HEK293 (cell line): ENCODE data around the gene OTUB2.

Experiments used
- CTCF ChIA-PET: fragments of 350-600 bp; formaldehyde crosslinking; extraction: SDS; loops from one replicate; lab custom pipeline; 2021; ENCODE audit warnings: antibody characterized with exemption; lab: Yijun Ruan, JAX
- POLR2A ChIA-PET: fragments of 300-600 bp; formaldehyde crosslinking; extraction: SDS; loops from one replicate; lab custom pipeline; 2020; ENCODE audit warnings: antibody characterized with exemption, inconsistent platforms; lab: Yijun Ruan, JAX
- H3K27ac ChIP-seq: fragments of 200-500 bp; sonication (Bioruptor generic); 2 replicates; pipeline ENCODE4 v1.5.1; 2014; ENCODE audit warnings: low read depth, low read length, control low read depth, inconsistent platforms; ENCODE audit errors: extremely low read depth
- H3K36me3 ChIP-seq, 2 experiments: fragments of 200-500 bp in 1 of 2; sonication (Bioruptor generic) in 1 of 2; 1 replicate in 1 of 2; 2 replicates in 1 of 2; pipeline ENCODE4 v1.5.1; 2014 to 2017; ENCODE audit warnings: inconsistent platforms in 2 of 2, low read length in 2 of 2; ENCODE audit not compliant: control insufficient read depth in 2 of 2, insufficient read depth in 1 of 2
- H3K4me1 ChIP-seq: fragments of 200-500 bp; sonication (Bioruptor generic); 2 replicates; pipeline ENCODE4 v1.5.1; 2014; ENCODE audit warnings: mild to moderate bottlenecking, low read length, inconsistent platforms; ENCODE audit not compliant: control insufficient read depth, insufficient read depth
- H3K4me3 ChIP-seq: 2 replicates; pipeline ENCODE4 v1.5.1; 2011; ENCODE audit warnings: low read depth, mild to moderate bottlenecking, control low read depth, low read length, moderate library complexity
- H3K9me3 ChIP-seq: fragments of 200-500 bp; sonication (Bioruptor generic); 2 replicates; pipeline ENCODE4 v1.5.1; 2014; ENCODE audit warnings: low read depth, low read length, inconsistent platforms; ENCODE audit not compliant: control insufficient read depth, insufficient read depth
- WT1 ChIP-seq: fragments of 450-650 bp; formaldehyde crosslinking; IDR thresholded peaks from 2 replicates; pipeline ENCODE4 v1.5.1; 2016; ENCODE audit warnings: missing biosample characterization, missing genetic modification characterization
- ZNF10 ChIP-seq: fragments of 450-650 bp; formaldehyde crosslinking; IDR thresholded peaks from 2 replicates; pipeline ENCODE4 v1.5.1; 2017; ENCODE audit warnings: missing biosample characterization, missing genetic modification characterization
- ZNF114 ChIP-seq: fragments of 450-650 bp; formaldehyde crosslinking; IDR thresholded peaks from 2 replicates; pipeline ENCODE4 v1.5.0; 2017; ENCODE audit warnings: missing biosample characterization, missing genetic modification characterization
- ZNF157 ChIP-seq: fragments of 450-650 bp; formaldehyde crosslinking; IDR thresholded peaks from 2 replicates; pipeline ENCODE4 v1.5.1; 2016; ENCODE audit warnings: missing biosample characterization, missing genetic modification characterization
- ZNF174 ChIP-seq: fragments of 450-650 bp; formaldehyde crosslinking; IDR thresholded peaks from 2 replicates; pipeline ENCODE4 v1.5.0; 2017; ENCODE audit warnings: missing biosample characterization, mild to moderate bottlenecking, missing genetic modification characterization
- ZNF26 ChIP-seq: fragments of 450-650 bp; formaldehyde crosslinking; IDR thresholded peaks from 2 replicates; pipeline ENCODE4 v1.5.1; 2016; ENCODE audit warnings: missing biosample characterization, missing genetic modification characterization
- ZNF350 ChIP-seq: fragments of 450-650 bp; formaldehyde crosslinking; IDR thresholded peaks from 2 replicates; pipeline ENCODE4 v1.5.0; 2017; ENCODE audit warnings: missing biosample characterization, mild to moderate bottlenecking, missing genetic modification characterization
- ZNF37A ChIP-seq: fragments of 450-650 bp; IDR thresholded peaks from 2 replicates; pipeline ENCODE4 v1.5.1; 2018; ENCODE audit warnings: missing biosample characterization, missing genetic modification characterization
- ZNF404 ChIP-seq: fragments of 450-650 bp; formaldehyde crosslinking; IDR thresholded peaks from 2 replicates; pipeline ENCODE4 v1.5.1; 2017; ENCODE audit warnings: missing biosample characterization, missing genetic modification characterization
- ZNF501 ChIP-seq: fragments of 450-650 bp; formaldehyde crosslinking; IDR thresholded peaks from 2 replicates; pipeline ENCODE4 v1.5.1; 2016; ENCODE audit warnings: missing biosample characterization, missing genetic modification characterization
- ZNF518A ChIP-seq: fragments of 450-650 bp; formaldehyde crosslinking; conservative IDR thresholded peaks from 2 replicates; pipeline ENCODE4 v1.5.1; 2016; ENCODE audit warnings: low read depth, missing biosample characterization, missing genetic modification characterization
- ZNF530 ChIP-seq: fragments of 450-650 bp; formaldehyde crosslinking; IDR thresholded peaks from 2 replicates; pipeline ENCODE4 v1.5.1; 2016; ENCODE audit warnings: low read depth, missing biosample characterization, missing genetic modification characterization
- ZNF791 ChIP-seq: fragments of 450-650 bp; formaldehyde crosslinking; IDR thresholded peaks from 2 replicates; pipeline ENCODE4 v1.5.1; 2016; ENCODE audit warnings: missing biosample characterization, missing genetic modification characterization
- ZNF837 ChIP-seq: fragments of 450-650 bp; formaldehyde crosslinking; IDR thresholded peaks from 2 replicates; pipeline ENCODE4 v1.5.1; 2016; ENCODE audit warnings: missing biosample characterization, missing genetic modification characterization
- TF ChIP-seq, protein P1 (sequence below): fragments of 450-650 bp; formaldehyde crosslinking; IDR thresholded peaks from 2 replicates; pipeline ENCODE4 v1.5.1; 2016; ENCODE audit warnings: missing biosample characterization, missing genetic modification characterization, borderline replicate concordance
- TF ChIP-seq, protein P2 (sequence below): fragments of 450-650 bp; formaldehyde crosslinking; IDR thresholded peaks from 2 replicates; pipeline ENCODE4 v1.5.1; 2016; ENCODE audit warnings: missing biosample characterization, missing genetic modification characterization

OTUB2 gene

GRCh38 chr14:94051115-94051514 lies 25.0 kb downstream of the OTUB2 start:
- Histone ChIP-seq H3K36me3 (peaks cover 43 to 96% of the 10 kb centered on the region in 2 experiments), H3K27ac (no peak overlapping the region), H3K4me3 (no peak overlapping the region), H3K9me3 (no peaks in the 10 kb centered on the region), H3K4me1 (peaks cover 4% of the 10 kb centered on the region; the same call in 1 of the 2 replicates)
- ChIA-PET POLR2A (no interaction called here), CTCF (interaction anchor here (0.6 to 5.2 kb wide), 10 partner anchors 15 to 229 kb away, joined by 3 to 33 read pairs (median 6); no protein-coding TSS in a partner anchor)
- TF ChIP-seq ZNF518A (no peak), ZNF114 (tag by site-specific recombination) (no peak), ZNF37A (no peak), WT1 (tag by site-specific recombination) (no peak), ZNF791 (no peak), ZNF157 (tag by site-specific recombination) (no peak), ZNF837 (tag by site-specific recombination) (no peak), ZNF350 (no peak), ZNF501 (tag by site-specific recombination) (no peak), ZNF26 (tag by site-specific recombination) (no peak), ZNF404 (tag by site-specific recombination) (no peak), ZNF174 (tag by site-specific recombination) (no peak), ZNF530 (tag by site-specific recombination) (no peak), ZNF10 (tag by site-specific recombination) (peak; percentile 28; the same call in 1 of the 2 replicates)
- TF ChIP-seq, protein P1, sequence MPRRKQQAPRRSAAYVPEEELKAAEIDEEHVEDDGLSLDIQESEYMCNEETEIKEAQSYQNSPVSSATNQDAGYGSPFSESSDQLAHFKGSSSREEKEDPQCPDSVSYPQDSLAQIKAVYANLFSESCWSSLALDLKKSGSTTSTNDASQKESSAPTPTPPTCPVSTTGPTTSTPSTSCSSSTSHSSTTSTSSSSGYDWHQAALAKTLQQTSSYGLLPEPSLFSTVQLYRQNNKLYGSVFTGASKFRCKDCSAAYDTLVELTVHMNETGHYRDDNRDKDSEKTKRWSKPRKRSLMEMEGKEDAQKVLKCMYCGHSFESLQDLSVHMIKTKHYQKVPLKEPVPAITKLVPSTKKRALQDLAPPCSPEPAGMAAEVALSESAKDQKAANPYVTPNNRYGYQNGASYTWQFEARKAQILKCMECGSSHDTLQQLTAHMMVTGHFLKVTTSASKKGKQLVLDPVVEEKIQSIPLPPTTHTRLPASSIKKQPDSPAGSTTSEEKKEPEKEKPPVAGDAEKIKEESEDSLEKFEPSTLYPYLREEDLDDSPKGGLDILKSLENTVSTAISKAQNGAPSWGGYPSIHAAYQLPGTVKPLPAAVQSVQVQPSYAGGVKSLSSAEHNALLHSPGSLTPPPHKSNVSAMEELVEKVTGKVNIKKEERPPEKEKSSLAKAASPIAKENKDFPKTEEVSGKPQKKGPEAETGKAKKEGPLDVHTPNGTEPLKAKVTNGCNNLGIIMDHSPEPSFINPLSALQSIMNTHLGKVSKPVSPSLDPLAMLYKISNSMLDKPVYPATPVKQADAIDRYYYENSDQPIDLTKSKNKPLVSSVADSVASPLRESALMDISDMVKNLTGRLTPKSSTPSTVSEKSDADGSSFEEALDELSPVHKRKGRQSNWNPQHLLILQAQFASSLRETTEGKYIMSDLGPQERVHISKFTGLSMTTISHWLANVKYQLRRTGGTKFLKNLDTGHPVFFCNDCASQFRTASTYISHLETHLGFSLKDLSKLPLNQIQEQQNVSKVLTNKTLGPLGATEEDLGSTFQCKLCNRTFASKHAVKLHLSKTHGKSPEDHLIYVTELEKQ (tag by site-specific recombination) = no peak
- TF ChIP-seq, protein P2, sequence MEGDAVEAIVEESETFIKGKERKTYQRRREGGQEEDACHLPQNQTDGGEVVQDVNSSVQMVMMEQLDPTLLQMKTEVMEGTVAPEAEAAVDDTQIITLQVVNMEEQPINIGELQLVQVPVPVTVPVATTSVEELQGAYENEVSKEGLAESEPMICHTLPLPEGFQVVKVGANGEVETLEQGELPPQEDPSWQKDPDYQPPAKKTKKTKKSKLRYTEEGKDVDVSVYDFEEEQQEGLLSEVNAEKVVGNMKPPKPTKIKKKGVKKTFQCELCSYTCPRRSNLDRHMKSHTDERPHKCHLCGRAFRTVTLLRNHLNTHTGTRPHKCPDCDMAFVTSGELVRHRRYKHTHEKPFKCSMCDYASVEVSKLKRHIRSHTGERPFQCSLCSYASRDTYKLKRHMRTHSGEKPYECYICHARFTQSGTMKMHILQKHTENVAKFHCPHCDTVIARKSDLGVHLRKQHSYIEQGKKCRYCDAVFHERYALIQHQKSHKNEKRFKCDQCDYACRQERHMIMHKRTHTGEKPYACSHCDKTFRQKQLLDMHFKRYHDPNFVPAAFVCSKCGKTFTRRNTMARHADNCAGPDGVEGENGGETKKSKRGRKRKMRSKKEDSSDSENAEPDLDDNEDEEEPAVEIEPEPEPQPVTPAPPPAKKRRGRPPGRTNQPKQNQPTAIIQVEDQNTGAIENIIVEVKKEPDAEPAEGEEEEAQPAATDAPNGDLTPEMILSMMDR (tag by site-specific recombination) = peak; percentile 41; the same call in 1 of the 2 replicates
